Osteocyte (in vitro differentiated cells): ENCODE data around the gene PRDM8. TPM values are rescaled to one million over a fixed set of nuclear protein-coding genes. Genes with fewer than 3 reads are reported as not detected.

Source experiments
- DNase-seq: peaks from one replicate; pipeline ENCODE4 v3.0.0; 2021; ENCODE audit warnings: mixed read lengths; ENCODE audit not compliant: unreplicated experiment; ENCODE audit errors: extremely low spot score
- H3K27ac Mint-ChIP-seq: one replicate; pipeline ENCODE4 v1.8.0; 2021; ENCODE audit warnings: mild to moderate bottlenecking, mixed read lengths; ENCODE audit not compliant: unreplicated experiment
- H3K27me3 Mint-ChIP-seq: one replicate; pipeline ENCODE4 v1.8.0; 2021; ENCODE audit warnings: mixed read lengths; ENCODE audit not compliant: unreplicated experiment
- H3K36me3 Mint-ChIP-seq: one replicate; pipeline ENCODE4 v1.8.0; 2021; ENCODE audit warnings: mixed read lengths; ENCODE audit not compliant: unreplicated experiment
- H3K4me1 Mint-ChIP-seq: one replicate; pipeline ENCODE4 v1.8.0; 2021; ENCODE audit warnings: mixed read lengths; ENCODE audit not compliant: unreplicated experiment
- H3K4me3 Mint-ChIP-seq: one replicate; pipeline ENCODE4 v1.8.0; 2021; ENCODE audit warnings: mild to moderate bottlenecking, moderate library complexity, mixed read lengths; ENCODE audit not compliant: unreplicated experiment
- H3K9me3 Mint-ChIP-seq: one replicate; pipeline ENCODE4 v1.8.0; 2021; ENCODE audit warnings: mixed read lengths; ENCODE audit not compliant: unreplicated experiment
- CTCF ChIP-seq: fragments of 200-600 bp; sonication (generic); IDR thresholded peaks from 2 replicates; pipeline ENCODE4 v1.5.0; 2021; ENCODE audit warnings: antibody characterized with exemption, mild to moderate bottlenecking, moderate library complexity
- total RNA-seq: library from RNA; stranded (reverse); gene quantifications from 2 replicates; pipeline ENCODE4 v1.2.1, GENCODE V29; 2021

Gene PRDM8
- total RNA-seq, 1 donor from 2014 or later, result 0.13 TPM

- TF ChIP-seq CTCF, result no peak
These were observed 4.9 kb upstream of the PRDM8 start for GRCh38 chr4:80192252-80192866.

GRCh38 chr4:80192937-80193336 lies 4.4 kb upstream of the PRDM8 start:
- Mint-ChIP-seq H3K4me3 (no peak overlapping the region), H3K9me3 (no peaks in the 10 kb centered on the region), H3K4me1 (peaks cover 26% of the 10 kb centered on the region), H3K36me3 (no peaks in the 10 kb centered on the region), H3K27me3 (peaks cover 99% of the 10 kb centered on the region), H3K27ac (no peak overlapping the region)
- no peak for TF ChIP-seq CTCF
- no peak for DNase-seq

More at GRCh38 chr4:80192252-80192866, 4.9 kb upstream of the PRDM8 start:
- no peak overlapping the region for H3K27ac Mint-ChIP-seq
- no peak for DNase-seq
- no peaks in the 10 kb centered on the region for H3K9me3 Mint-ChIP-seq
- peaks cover 21% of the 10 kb centered on the region for H3K4me1 Mint-ChIP-seq
- no peak overlapping the region for H3K4me3 Mint-ChIP-seq
- no peaks in the 10 kb centered on the region for H3K36me3 Mint-ChIP-seq
- peaks cover 99% of the 10 kb centered on the region for H3K27me3 Mint-ChIP-seq

- Mint-ChIP-seq H3K27me3 (peaks cover 95% of the 10 kb centered on the region), H3K4me3 (no peak overlapping the region), H3K9me3 (no peaks in the 10 kb centered on the region), H3K27ac (no peak overlapping the region), H3K36me3 (no peaks in the 10 kb centered on the region), H3K4me1 (peaks cover 21% of the 10 kb centered on the region)
- DNase-seq, result no peak
- TF ChIP-seq CTCF, result no peak
These were observed 1.7 kb upstream of the PRDM8 start for GRCh38 chr4:80195441-80196140.

GRCh38 chr4:80196259-80196921 lies 913 bp upstream of the PRDM8 start:
- Mint-ChIP-seq H3K4me1 (peaks cover 23% of the 10 kb centered on the region), H3K36me3 (no peaks in the 10 kb centered on the region), H3K27ac (no peak overlapping the region), H3K4me3 (no peak overlapping the region), H3K9me3 (no peaks in the 10 kb centered on the region), H3K27me3 (peaks cover 95% of the 10 kb centered on the region)
- DNase-seq, result no peak
- no peak for TF ChIP-seq CTCF
